Cardiac fibroblast (primary cell): Measurements from ENCODE around the gene IL11RA.

Source experiments
- DNase-seq, 2 donors: peaks; one replicate each; pipeline versions ENCODE4 v3.0.0 to v3.0.0-alpha.2; 2010; ENCODE audit warnings: low read depth in 2 of 2
- H3K4me3 ChIP-seq, 2 donors: replicated peaks in 1 of 2; 1 replicate in 1 of 2; 2 replicates in 1 of 2; pipeline ENCODE4 v1.5.1; 2011; ENCODE audit warnings: low read depth in 2 of 2, low read length in 2 of 2, mild to moderate bottlenecking in 2 of 2, moderate library complexity in 1 of 2
- TF ChIP-seq, protein P1 (sequence below): IDR thresholded peaks from one replicate; pipeline ENCODE4 v1.5.1; 2011; ENCODE audit warnings: low read depth, mild to moderate bottlenecking, low read length, inconsistent platforms

IL11RA gene

GRCh38 chr9:34623374-34624235 is 28.4 kb upstream of the IL11RA start:
- TF ChIP-seq, protein P1, sequence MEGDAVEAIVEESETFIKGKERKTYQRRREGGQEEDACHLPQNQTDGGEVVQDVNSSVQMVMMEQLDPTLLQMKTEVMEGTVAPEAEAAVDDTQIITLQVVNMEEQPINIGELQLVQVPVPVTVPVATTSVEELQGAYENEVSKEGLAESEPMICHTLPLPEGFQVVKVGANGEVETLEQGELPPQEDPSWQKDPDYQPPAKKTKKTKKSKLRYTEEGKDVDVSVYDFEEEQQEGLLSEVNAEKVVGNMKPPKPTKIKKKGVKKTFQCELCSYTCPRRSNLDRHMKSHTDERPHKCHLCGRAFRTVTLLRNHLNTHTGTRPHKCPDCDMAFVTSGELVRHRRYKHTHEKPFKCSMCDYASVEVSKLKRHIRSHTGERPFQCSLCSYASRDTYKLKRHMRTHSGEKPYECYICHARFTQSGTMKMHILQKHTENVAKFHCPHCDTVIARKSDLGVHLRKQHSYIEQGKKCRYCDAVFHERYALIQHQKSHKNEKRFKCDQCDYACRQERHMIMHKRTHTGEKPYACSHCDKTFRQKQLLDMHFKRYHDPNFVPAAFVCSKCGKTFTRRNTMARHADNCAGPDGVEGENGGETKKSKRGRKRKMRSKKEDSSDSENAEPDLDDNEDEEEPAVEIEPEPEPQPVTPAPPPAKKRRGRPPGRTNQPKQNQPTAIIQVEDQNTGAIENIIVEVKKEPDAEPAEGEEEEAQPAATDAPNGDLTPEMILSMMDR, result no peak
- DNase-seq, result no peak
- H3K4me3 ChIP-seq, result no peak overlapping the region

DNA sequence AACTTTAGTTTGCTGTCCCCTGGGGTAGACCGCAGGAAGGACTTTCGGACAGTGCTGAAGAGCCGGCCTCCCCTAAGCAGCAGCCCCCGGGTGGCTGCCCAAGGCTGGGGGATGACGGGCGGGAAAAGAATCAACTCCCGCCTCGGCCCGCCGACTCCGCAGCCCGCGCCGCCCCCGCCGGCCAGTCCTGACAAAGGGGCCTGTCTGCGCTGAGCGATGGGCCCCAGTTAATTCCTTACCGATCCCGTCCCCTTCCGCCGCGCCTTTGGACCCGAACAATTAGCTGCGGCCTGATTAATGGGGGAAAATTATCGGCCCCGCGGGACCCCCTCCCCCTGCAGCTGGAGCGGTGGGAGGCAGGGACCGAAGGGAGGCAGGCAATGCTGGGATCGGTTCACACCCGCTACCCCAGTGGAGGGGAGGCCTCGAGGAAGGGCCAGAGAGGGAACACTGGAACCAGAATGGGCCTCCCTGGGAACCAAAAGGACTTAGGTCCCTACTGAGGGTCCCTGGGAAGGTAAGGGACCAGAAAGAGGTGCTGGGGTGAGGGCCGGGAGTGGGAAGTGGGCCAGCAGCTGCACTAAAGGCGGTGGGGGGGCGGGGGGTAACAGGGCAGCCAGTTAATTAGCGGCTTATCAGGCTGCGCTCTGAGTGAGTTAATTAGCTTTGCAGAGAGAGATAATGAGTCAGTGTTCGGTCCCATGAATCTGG is 27.4 kb upstream of the IL11RA start:
- TF ChIP-seq, protein P1, result no peak
- no peak overlapping the region for H3K4me3 ChIP-seq
- no peak for DNase-seq

DNA sequence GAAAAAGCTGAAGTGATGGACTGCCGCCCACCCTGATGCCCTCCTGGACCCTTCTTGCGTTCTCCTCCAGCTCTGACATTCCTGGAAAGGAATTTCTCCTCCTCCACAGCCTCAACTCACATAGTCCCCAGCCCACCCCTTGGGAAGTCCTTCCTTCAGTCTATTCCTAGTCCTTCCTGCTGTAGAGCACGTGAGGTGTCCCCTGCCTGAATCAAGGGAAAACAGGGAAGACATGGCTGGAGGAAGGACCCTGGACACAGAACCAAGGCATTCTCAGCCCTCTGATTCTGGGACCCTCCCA is 26.8 kb upstream of the IL11RA start:
- no peak overlapping the region for H3K4me3 ChIP-seq
- TF ChIP-seq, protein P1, result no peak
- DNase-seq, result no peak

- DNase-seq, result no peak
- TF ChIP-seq, protein P1, result no peak
- peak overlapping the region in 1 of 2 donors; percentile 46 for H3K4me3 ChIP-seq
These were observed 24.0 kb upstream of the IL11RA start for GRCh38 chr9:34627716-34628655.

- H3K4me3 ChIP-seq, result peak within 1 kb of the TSS; percentile 42 to 46
- TF ChIP-seq, protein P1, result no peak
- DNase-seq, result no peak
These were observed 23.1 kb upstream of the IL11RA start, which contains the start of gene ARID3C for GRCh38 chr9:34628656-34629490. TSS of gene ARID3C (minus strand) at chr9:34629066. CDS start at chr9:34628014, 1,052 bp downstream.

DNA sequence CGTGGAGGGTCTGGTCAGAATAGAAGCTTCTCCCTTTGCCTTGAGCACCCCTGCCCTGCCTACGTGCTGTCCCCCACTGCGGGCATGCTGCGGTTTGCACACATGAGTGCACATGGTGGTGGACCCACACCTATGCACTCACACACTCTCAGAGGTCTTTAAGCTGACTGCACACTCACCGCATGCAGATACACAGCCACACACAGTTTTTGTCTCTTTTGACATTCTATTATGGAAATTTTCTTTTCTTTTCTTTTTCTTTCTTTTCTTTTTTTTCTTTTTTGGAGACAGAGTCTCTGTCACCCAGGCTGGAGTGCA is 22.5 kb upstream of the IL11RA start:
- no peak overlapping the region for H3K4me3 ChIP-seq
- TF ChIP-seq, protein P1, result no peak
- no peak for DNase-seq
